H9 (cell line): ENCODE data around the gene GPR157. TPM values are rescaled to one million over a fixed set of nuclear protein-coding genes. Genes with fewer than 3 reads are reported as not detected.

ENCODE experiments used
- DNase-seq: peaks from one replicate; pipeline ENCODE4 v3.0.0-alpha.2; 2017
- H2AFZ ChIP-seq: one replicate; pipeline ENCODE4 v1.6.1; 2013; ENCODE audit warnings: mild to moderate bottlenecking, low read length, control low read depth, moderate library complexity
- H2AK5ac ChIP-seq: 2 replicates; pipeline ENCODE4 v1.6.1; 2013; ENCODE audit warnings: low read length, control low read depth, mixed read lengths; ENCODE audit not compliant: insufficient read length
- H2BK120ac ChIP-seq: one replicate; pipeline ENCODE4 v1.6.1; 2013; ENCODE audit warnings: low read depth, mild to moderate bottlenecking, low read length, control low read depth, inconsistent platforms; ENCODE audit not compliant: poor library complexity, severe bottlenecking
- H2BK12ac ChIP-seq: 2 replicates; pipeline ENCODE4 v1.6.1; 2013; ENCODE audit warnings: low read length, control low read depth, mixed read lengths, low read depth; ENCODE audit not compliant: insufficient read length
- H2BK15ac ChIP-seq: 2 replicates; pipeline ENCODE4 v1.6.1; 2013; ENCODE audit warnings: low read depth, low read length, control low read depth
- H2BK20ac ChIP-seq: one replicate; pipeline ENCODE4 v1.6.1; 2013; ENCODE audit warnings: low read depth, mild to moderate bottlenecking, low read length, control low read depth, inconsistent platforms; ENCODE audit not compliant: poor library complexity, severe bottlenecking
- H2BK5ac ChIP-seq: 2 replicates; pipeline ENCODE4 v1.6.1; 2013; ENCODE audit warnings: low read length, control low read depth, mixed read lengths; ENCODE audit not compliant: insufficient read length
- H3K14ac ChIP-seq: 2 replicates; pipeline ENCODE4 v1.6.1; 2013; ENCODE audit warnings: low read length, control low read depth; ENCODE audit not compliant: insufficient read depth
- H3K18ac ChIP-seq: 2 replicates; pipeline ENCODE4 v1.6.1; 2013; ENCODE audit warnings: low read depth, mild to moderate bottlenecking, mixed read lengths, low read length, control low read depth; ENCODE audit not compliant: insufficient read length
- H3K23ac ChIP-seq: 2 replicates; pipeline ENCODE4 v1.6.1; 2013; ENCODE audit warnings: low read length, control low read depth, mixed read lengths, low read depth; ENCODE audit not compliant: insufficient read length
- H3K23me2 ChIP-seq: 2 replicates; pipeline ENCODE4 v1.6.1; 2013; ENCODE audit warnings: low read depth, mild to moderate bottlenecking, mixed read lengths, low read length, control low read depth; ENCODE audit not compliant: insufficient read length, poor library complexity, severe bottlenecking
- H3K27ac ChIP-seq: 2 replicates; pipeline ENCODE4 v1.5.1; 2013; ENCODE audit warnings: low read length, control low read depth, mixed read lengths, low read depth; ENCODE audit not compliant: insufficient read length
- H3K27me3 ChIP-seq: 2 replicates; pipeline ENCODE4 v1.6.1; 2013; ENCODE audit warnings: low read length, control low read depth, inconsistent platforms; ENCODE audit not compliant: insufficient read depth
- H3K4ac ChIP-seq: 2 replicates; pipeline ENCODE4 v1.6.1; 2013; ENCODE audit warnings: low read depth, mild to moderate bottlenecking, control low read depth, inconsistent platforms, low read length, moderate library complexity
- H3K4me1 ChIP-seq: 2 replicates; pipeline ENCODE4 v1.6.1; 2013; ENCODE audit warnings: low read length, control low read depth, inconsistent platforms; ENCODE audit not compliant: insufficient read depth
- H3K4me2 ChIP-seq: 2 replicates; pipeline ENCODE4 v1.6.1; 2013; ENCODE audit warnings: low read length, control low read depth, mixed read lengths; ENCODE audit not compliant: insufficient read length, insufficient read depth
- H3K56ac ChIP-seq: 2 replicates; pipeline ENCODE4 v1.6.1; 2013; ENCODE audit warnings: low read depth, mild to moderate bottlenecking, mixed read lengths, low read length, control low read depth; ENCODE audit not compliant: insufficient read length
- H3K79me1 ChIP-seq: 2 replicates; pipeline ENCODE4 v1.6.1; 2013; ENCODE audit warnings: low read depth, mild to moderate bottlenecking, moderate library complexity, low read length, control low read depth, inconsistent platforms; ENCODE audit not compliant: insufficient read depth, poor library complexity, severe bottlenecking
- H3K79me2 ChIP-seq: 2 replicates; pipeline ENCODE4 v1.6.1; 2013; ENCODE audit warnings: low read length, control low read depth, inconsistent platforms; ENCODE audit not compliant: insufficient read depth
- H3K9ac ChIP-seq: 2 replicates; pipeline ENCODE4 v1.6.1; 2013; ENCODE audit warnings: low read length, control low read depth, mixed read lengths; ENCODE audit not compliant: insufficient read length; ENCODE audit errors: extremely low read depth
- H3K9me3 ChIP-seq: one replicate; pipeline ENCODE4 v1.6.1; 2013; ENCODE audit warnings: low read depth, low read length, inconsistent platforms; ENCODE audit not compliant: control insufficient read depth
- H3T11ph ChIP-seq: one replicate; pipeline ENCODE4 v1.6.1; 2013; ENCODE audit warnings: mild to moderate bottlenecking, low read length, control low read depth, inconsistent platforms
- H4K20me1 ChIP-seq: one replicate; pipeline ENCODE4 v1.6.1; 2013; ENCODE audit not compliant: control insufficient read depth, insufficient read length, insufficient read depth
- H4K5ac ChIP-seq: 2 replicates; pipeline ENCODE4 v1.6.1; 2013; ENCODE audit warnings: low read depth, mild to moderate bottlenecking, mixed read lengths, low read length, control low read depth; ENCODE audit not compliant: insufficient read length
- H4K8ac ChIP-seq: replicated peaks from 2 replicates; pipeline ENCODE4 v1.6.1; 2013; ENCODE audit warnings: low read length, control low read depth, mixed read lengths, low read depth; ENCODE audit not compliant: insufficient read length
- H4K91ac ChIP-seq: 2 replicates; pipeline ENCODE4 v1.6.1; 2013; ENCODE audit warnings: low read depth, mild to moderate bottlenecking, moderate library complexity, mixed read lengths, low read length, control low read depth; ENCODE audit not compliant: insufficient read length
- H3K27ac Mint-ChIP-seq, 3 experiments: 2 replicates in 2 of 3; 3 replicates in 1 of 3; pipeline ENCODE4 v1.8.0; 2020 to 2021; ENCODE audit warnings: mixed read lengths in 3 of 3, mild to moderate bottlenecking in 1 of 3, moderate library complexity in 1 of 3
- H3K27me3 Mint-ChIP-seq: 2 replicates; pipeline ENCODE4 v1.8.0; 2021; ENCODE audit warnings: low read depth, mild to moderate bottlenecking, moderate library complexity, mixed read lengths
- H3K36me3 Mint-ChIP-seq, 3 experiments: 2 replicates in 2 of 3; 3 replicates in 1 of 3; pipeline ENCODE4 v1.8.0; 2020 to 2021; ENCODE audit warnings: low read depth in 3 of 3, mixed read lengths in 3 of 3; ENCODE audit not compliant: insufficient read depth in 1 of 3
- H3K4me1 Mint-ChIP-seq, 2 experiments: 2 replicates each; pipeline ENCODE4 v1.8.0; 2020; ENCODE audit warnings: mixed read lengths in 2 of 2
- H3K4me3 Mint-ChIP-seq, 2 experiments: 2 replicates in 1 of 2; 3 replicates in 1 of 2; pipeline ENCODE4 v1.8.0; 2020 to 2021; ENCODE audit warnings: mild to moderate bottlenecking in 2 of 2, mixed read lengths in 2 of 2, moderate library complexity in 1 of 2
- H3K9me3 Mint-ChIP-seq, 2 experiments: 2 replicates in 1 of 2; 3 replicates in 1 of 2; pipeline ENCODE4 v1.8.0; 2020; ENCODE audit warnings: mild to moderate bottlenecking in 2 of 2, mixed read lengths in 2 of 2, moderate library complexity in 1 of 2
- WGBS: extraction: QIAGEN DNeasy Blood & Tissue Kit; methylation state at CpG from one replicate; pipeline ENCODE4 v1.1.7; 2013; ENCODE audit warnings: missing lambda C conversion rate, low lambda C conversion rate, mixed read lengths; ENCODE audit not compliant: insufficient read length; ENCODE audit errors: extremely low coverage; 5-methylcytosine and 5-hydroxymethylcytosine counted together
- total RNA-seq: library from RNA; stranded (reverse); gene quantifications from 2 replicates; pipeline ENCODE4 v1.2.1, GENCODE V29; 2021
- TF ChIP-seq, protein P1 (sequence below): fragments of 200-600 bp; sonication (generic); conservative IDR thresholded peaks from 3 replicates; pipeline ENCODE4 v1.8.0; 2021; ENCODE audit warnings: antibody characterized with exemption, mild to moderate bottlenecking

The GPR157 gene
- total RNA-seq, 1 experiment from 2014 or later: 3.8 TPM

GRCh38 chr1:9139930-9140329 is 11.0 kb upstream of the GPR157 start:
- Histone ChIP-seq H3K23me2 (no peaks in the 10 kb centered on the region), H3K18ac (no peak overlapping the region), H3K14ac (no peak overlapping the region), H3K4me1 (no peaks in the 10 kb centered on the region), H2AK5ac (no peak overlapping the region), H2BK15ac (no peak overlapping the region), H3K27ac (no peak overlapping the region), H3K79me1 (no peaks in the 10 kb centered on the region), H4K20me1 (no peaks in the 10 kb centered on the region), H3K79me2 (no peaks in the 10 kb centered on the region), H2AFZ (no peak overlapping the region), H2BK12ac (no peak overlapping the region), H4K5ac (no peak overlapping the region), H3T11ph (no peak overlapping the region), H3K23ac (no peak overlapping the region), H2BK5ac (no peak overlapping the region), H4K8ac (no peak overlapping the region), H3K27me3 (no peaks in the 10 kb centered on the region), H3K9me3 (no peaks in the 10 kb centered on the region), H4K91ac (no peak overlapping the region), H3K56ac (no peak overlapping the region), H3K9ac (no peak overlapping the region), H2BK20ac (no peak overlapping the region), H3K4ac (no peak overlapping the region), H2BK120ac (no peak overlapping the region), H3K4me2 (no peak overlapping the region)
- Mint-ChIP-seq H3K4me3 (no peak overlapping the region), H3K36me3 (no peaks in the 10 kb centered on the region; a peak in 1 of 7 replicates), H3K4me1 (0 out of 4 replicates have a peak, but pooled peaks cover 0 to 3% of the 10 kb centered on the region in 2 experiments), H3K9me3 (no peaks in the 10 kb centered on the region), H3K27me3 (no peaks in the 10 kb centered on the region), H3K27ac (no peak overlapping the region)
- no CpG with 5 or more reads among the region's 2 CpGs for WGBS
- TF ChIP-seq, protein P1, sequence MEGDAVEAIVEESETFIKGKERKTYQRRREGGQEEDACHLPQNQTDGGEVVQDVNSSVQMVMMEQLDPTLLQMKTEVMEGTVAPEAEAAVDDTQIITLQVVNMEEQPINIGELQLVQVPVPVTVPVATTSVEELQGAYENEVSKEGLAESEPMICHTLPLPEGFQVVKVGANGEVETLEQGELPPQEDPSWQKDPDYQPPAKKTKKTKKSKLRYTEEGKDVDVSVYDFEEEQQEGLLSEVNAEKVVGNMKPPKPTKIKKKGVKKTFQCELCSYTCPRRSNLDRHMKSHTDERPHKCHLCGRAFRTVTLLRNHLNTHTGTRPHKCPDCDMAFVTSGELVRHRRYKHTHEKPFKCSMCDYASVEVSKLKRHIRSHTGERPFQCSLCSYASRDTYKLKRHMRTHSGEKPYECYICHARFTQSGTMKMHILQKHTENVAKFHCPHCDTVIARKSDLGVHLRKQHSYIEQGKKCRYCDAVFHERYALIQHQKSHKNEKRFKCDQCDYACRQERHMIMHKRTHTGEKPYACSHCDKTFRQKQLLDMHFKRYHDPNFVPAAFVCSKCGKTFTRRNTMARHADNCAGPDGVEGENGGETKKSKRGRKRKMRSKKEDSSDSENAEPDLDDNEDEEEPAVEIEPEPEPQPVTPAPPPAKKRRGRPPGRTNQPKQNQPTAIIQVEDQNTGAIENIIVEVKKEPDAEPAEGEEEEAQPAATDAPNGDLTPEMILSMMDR: no peak
- DNase-seq: no peak
